Neutrophil (primary cell): ENCODE results near the gene AP3S2.
A peak's percentile ranks its signal among the peaks of the same experiment; 100 is the strongest.
"Not testable (repeated sequence)": the region's sequence is repeated elsewhere in the genome, so short reads cannot be mapped to it uniquely, and the experiment has no call there.

Experiments
- H3K27ac ChIP-seq: fragments of 200-600 bp; sonication (generic); 2 replicates; pipeline ENCODE4 v1.5.1; 2016; ENCODE audit warnings: mild to moderate bottlenecking, moderate library complexity
- H3K27me3 ChIP-seq: fragments of 200-600 bp; sonication (generic); 2 replicates; pipeline ENCODE4 v1.6.0; 2016; ENCODE audit warnings: mild to moderate bottlenecking
- H3K36me3 ChIP-seq: fragments of 200-600 bp; sonication (generic); 2 replicates; pipeline ENCODE4 v1.5.1; 2017
- H3K4me1 ChIP-seq, 2 experiments: fragments of 200-600 bp in 1 of 2; sonication (generic) in 1 of 2; 1 replicate in 1 of 2; 2 replicates in 1 of 2; pipeline versions ENCODE4 v1.5.1 to v1.6.1; 2013 to 2016; ENCODE audit warnings: low read depth in 1 of 2, low read length in 1 of 2, mild to moderate bottlenecking in 1 of 2, moderate library complexity in 1 of 2; ENCODE audit not compliant: control insufficient read depth in 1 of 2, insufficient read depth in 1 of 2
- H3K4me3 ChIP-seq, 2 experiments: fragments of 200-600 bp in 1 of 2; sonication (generic) in 1 of 2; 1 replicate in 1 of 2; 2 replicates in 1 of 2; pipeline ENCODE4 v1.5.1; 2013 to 2016; ENCODE audit warnings: low read depth in 1 of 2, low read length in 1 of 2, mild to moderate bottlenecking in 1 of 2, moderate library complexity in 1 of 2
- H3K9me3 ChIP-seq: fragments of 200-600 bp; sonication (generic); 2 replicates; pipeline ENCODE4 v1.5.1; 2016
- TF ChIP-seq, protein P1 (sequence below): fragments of 200-600 bp; sonication (generic); IDR thresholded peaks from 2 replicates; pipeline ENCODE4 v1.5.1; 2016; ENCODE audit warnings: antibody characterized with exemption

The AP3S2 gene

DNA sequence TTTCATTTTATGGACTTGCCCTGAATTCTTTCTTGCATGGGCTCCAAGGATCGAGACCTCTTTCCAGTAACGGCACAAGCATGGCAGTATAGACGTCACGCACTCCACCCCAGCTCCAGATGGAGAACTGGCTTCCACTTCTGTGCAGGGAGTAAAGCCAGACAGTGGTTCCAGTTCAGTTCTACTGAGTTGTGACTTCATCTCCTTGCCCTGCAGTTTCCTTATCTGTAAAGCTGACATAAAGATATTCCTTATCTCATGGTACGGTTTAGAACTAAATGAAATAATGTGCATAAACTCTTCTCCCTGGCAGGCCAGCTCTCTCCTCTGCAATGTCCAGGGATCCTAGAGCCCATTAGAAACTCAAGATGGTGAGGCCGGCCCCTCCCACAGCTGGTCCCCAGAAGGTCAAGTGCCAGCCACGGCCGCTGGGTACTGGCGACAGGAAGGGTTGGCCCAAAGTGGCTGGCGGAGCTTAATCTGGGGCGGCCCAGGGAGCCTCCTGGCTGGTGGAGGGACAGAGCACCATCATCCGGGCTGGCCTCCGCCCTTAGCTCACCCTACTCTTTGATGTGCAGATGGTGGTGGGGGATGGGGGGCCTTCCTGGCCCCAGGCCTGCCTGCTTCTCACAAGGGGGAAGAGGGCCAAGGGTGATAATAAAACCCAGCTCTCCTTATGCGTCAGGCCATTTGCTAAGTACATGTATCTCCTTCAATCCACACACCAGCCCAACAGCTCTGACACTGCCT is 110.5 kb downstream of the AP3S2 start:
- H3K27me3 ChIP-seq, result no peaks in the 10 kb centered on the region
- H3K9me3 ChIP-seq, result no peaks in the 10 kb centered on the region
- H3K27ac ChIP-seq, result peak overlapping the region; percentile 26
- peaks cover 14 to 17% of the 10 kb centered on the region in 2 experiments for H3K4me1 ChIP-seq
- H3K4me3 ChIP-seq, result no peak overlapping the region
- TF ChIP-seq, protein P1, sequence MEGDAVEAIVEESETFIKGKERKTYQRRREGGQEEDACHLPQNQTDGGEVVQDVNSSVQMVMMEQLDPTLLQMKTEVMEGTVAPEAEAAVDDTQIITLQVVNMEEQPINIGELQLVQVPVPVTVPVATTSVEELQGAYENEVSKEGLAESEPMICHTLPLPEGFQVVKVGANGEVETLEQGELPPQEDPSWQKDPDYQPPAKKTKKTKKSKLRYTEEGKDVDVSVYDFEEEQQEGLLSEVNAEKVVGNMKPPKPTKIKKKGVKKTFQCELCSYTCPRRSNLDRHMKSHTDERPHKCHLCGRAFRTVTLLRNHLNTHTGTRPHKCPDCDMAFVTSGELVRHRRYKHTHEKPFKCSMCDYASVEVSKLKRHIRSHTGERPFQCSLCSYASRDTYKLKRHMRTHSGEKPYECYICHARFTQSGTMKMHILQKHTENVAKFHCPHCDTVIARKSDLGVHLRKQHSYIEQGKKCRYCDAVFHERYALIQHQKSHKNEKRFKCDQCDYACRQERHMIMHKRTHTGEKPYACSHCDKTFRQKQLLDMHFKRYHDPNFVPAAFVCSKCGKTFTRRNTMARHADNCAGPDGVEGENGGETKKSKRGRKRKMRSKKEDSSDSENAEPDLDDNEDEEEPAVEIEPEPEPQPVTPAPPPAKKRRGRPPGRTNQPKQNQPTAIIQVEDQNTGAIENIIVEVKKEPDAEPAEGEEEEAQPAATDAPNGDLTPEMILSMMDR, result no peak
- peaks cover 47% of the 10 kb centered on the region for H3K36me3 ChIP-seq

DNA sequence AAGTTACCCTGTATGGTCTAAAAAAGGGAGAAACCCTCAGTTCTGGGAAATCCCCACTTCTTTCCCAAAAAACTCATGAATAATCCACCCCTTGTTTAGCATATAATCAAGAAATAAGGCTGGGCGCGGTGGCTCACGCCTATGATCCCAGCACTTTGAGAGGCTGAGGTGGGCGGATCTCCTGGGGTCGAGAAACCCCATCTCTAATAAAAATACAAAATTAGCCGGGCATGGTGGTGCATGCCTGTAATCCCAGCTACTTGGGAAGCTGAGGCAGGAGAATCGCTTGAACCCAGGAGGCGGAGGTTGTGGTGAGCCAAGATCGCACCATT is 111.2 kb downstream of the AP3S2 start:
- Histone ChIP-seq H3K36me3 (peaks cover 40% of the 10 kb centered on the region), H3K4me1 (peaks cover 14 to 17% of the 10 kb centered on the region in 2 experiments)
- H3K27ac ChIP-seq, H3K4me3 ChIP-seq, H3K9me3 ChIP-seq, H3K27me3 ChIP-seq: not testable (repeated sequence)

DNA sequence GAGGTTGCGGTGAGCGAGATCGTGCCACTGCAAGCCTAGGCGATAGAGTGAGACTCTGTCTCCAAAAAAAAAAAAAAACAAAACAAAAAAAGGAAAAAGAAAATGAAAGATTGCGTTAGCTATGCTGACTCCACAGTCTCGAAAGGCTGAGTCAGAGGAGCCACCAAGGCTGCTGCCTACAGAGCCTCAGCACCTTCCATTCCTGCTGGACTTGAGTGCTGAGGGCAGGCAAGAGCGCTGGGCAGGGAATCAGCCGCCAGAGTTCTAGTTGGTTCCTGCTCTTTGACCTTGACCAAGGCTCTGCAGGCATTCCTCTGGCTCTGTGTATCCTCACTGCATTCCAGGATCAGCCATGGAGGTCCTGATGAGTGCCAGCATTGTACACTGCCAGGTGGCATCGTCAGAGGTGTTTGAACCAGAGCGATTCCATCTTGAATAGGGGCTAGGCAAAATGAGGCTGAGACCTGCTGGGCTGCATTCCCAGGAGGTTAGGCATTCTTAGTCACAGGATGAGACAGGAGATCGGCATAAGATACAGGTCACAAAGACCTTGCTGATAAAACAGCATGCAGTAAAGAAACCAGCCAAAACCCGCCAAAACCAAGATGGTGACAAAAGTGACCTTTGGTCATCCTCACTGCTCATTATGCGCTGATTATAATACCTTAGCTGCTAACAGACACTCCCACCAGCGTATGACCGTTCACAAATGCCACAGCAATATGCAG is 111.7 kb downstream of the AP3S2 start:
- no peak overlapping the region for H3K27ac ChIP-seq

DNA sequence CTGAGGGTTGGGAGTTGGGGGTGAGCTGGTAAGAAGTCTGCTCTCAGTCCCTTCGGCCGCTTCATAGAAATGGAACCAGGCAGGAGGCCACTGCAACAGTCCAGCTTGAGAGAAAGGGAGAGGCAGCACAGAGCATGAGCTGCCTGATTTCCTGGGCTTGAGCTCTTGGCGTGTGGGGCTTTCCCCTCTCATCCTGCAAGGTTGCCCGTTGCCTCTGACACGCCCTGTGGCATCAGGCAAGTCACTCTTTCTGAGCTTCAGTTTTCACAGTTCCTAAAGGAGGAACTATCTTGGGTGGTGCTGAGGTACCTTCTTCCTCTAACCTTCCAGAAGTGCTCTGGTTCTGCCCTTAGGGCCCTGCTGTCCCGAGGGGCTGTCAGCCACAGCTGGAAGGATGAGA is 112.7 kb downstream of the AP3S2 start:
- Histone ChIP-seq H3K27ac (peak overlapping the region; percentile 62), H3K36me3 (peaks cover 25% of the 10 kb centered on the region), H3K4me3 (no peak overlapping the region), H3K9me3 (no peaks in the 10 kb centered on the region), H3K4me1 (peaks cover 27% of the 10 kb centered on the region in 2 experiments), H3K27me3 (peaks cover 18% of the 10 kb centered on the region)
- TF ChIP-seq, protein P1, result no peak

More for the DNA sequence above, 111.7 kb downstream of the AP3S2 start:
- Histone ChIP-seq H3K27me3 (peaks cover 10% of the 10 kb centered on the region), H3K4me3 (no peak overlapping the region), H3K4me1 (peaks cover 17 to 19% of the 10 kb centered on the region in 2 experiments), H3K9me3 (no peaks in the 10 kb centered on the region), H3K36me3 (peaks cover 35% of the 10 kb centered on the region)
- TF ChIP-seq, protein P1, result no peak

DNA sequence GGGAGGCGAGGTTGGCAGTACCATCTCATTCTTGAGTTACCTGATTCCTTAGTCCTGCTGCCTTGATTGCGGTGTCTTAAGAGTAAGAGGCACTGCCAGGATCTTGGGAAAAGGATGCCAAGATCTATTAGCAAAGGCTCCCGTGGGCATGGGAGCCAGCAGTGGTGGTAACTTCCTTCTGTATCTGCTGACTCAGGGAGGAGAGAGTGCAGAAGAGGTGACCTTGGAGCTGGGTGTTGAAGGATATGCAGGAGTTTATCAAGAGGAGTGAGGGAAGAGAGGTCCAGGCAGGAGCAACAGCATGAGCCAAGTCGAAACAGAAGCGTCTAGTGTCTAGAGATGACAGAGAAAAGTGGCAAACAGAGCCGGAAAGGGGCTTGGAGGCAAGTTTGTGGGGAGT is 113.2 kb downstream of the AP3S2 start:
- peaks cover 29 to 31% of the 10 kb centered on the region in 2 experiments for H3K4me1 ChIP-seq
- H3K27me3 ChIP-seq, result peaks cover 22% of the 10 kb centered on the region
- no peaks in the 10 kb centered on the region for H3K9me3 ChIP-seq
- H3K27ac ChIP-seq, result peak overlapping the region; percentile 62
- H3K4me3 ChIP-seq, result no peak overlapping the region
- TF ChIP-seq, protein P1, result no peak
- H3K36me3 ChIP-seq, result peaks cover 20% of the 10 kb centered on the region
